ENCODE results near the gene CEP41.

The CEP41 gene, protein sequence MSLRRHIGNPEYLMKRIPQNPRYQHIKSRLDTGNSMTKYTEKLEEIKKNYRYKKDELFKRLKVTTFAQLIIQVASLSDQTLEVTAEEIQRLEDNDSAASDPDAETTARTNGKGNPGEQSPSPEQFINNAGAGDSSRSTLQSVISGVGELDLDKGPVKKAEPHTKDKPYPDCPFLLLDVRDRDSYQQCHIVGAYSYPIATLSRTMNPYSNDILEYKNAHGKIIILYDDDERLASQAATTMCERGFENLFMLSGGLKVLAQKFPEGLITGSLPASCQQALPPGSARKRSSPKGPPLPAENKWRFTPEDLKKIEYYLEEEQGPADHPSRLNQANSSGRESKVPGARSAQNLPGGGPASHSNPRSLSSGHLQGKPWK

DNA sequence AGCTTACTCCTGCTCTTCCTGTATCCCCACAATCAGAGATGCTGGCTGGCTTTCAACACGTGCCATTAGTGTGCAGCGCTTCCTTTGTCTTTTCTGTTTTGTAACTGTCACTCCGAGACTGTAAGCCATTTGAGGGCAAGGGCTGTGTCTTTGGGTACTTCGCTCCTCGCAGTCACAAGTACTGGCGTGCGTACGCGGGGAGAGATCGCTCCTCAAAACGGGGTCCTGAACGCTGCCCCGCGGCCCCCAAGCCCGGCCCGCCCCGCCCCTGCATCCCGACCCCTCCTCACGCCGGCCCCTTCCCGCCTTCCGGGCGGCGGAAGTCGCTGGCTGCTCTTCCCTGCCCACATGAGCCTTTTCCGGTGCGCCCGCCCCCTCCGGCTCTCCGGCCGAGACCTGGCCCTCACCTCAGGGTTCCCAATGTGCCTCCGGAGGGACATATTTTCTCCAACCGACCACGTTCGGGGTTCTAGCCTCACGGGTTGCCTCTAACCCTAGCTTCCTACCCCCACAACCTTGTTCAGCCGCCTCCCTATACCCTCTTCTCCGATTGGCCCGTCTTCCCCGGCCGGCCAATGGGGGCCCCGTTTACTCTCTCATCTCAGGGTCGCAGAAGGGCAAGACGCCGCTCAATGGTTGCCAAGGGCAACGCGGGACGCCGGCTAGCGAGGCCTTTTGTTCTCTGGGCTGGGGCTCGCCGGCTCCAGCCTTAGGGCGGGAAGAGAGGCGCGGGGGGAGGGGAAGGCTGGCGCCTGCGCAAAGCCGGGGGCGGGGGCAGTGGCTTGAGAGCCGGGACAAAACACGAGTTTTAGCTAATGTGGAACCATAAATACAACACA, at the start of gene CEP41:
CEP41 (minus strand) TSS at position 490 of the 839 bp plus-strand sequence; CDS start at position 440, 50 bp downstream.
- DNase-seq, result peak; percentile 97

DNA sequence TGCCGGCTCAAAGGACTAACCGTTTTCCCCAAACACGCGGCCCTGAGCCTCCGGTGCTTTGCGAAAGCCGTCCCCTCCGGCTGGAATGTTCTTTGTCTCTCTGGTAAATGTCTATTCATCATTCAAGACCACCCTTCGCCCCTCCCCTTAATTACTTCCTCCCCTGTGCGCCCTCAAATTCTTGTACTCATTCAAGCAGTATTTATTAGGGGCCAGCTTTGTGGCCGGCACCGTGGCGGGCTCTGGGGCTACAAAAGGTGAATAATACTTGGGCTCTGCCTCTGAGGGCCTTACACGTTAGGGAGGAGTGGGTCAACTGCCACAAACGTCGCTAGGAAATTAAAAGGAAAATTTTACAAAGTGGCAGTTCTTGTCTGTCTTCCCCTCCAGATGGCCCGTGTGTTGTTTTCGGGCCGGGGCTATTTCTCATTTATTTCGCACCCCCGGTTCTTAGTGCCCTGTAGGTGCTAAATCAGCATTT, 49.5 kb upstream of the CEP41 start:
- DNase-seq, result no peak

DNA sequence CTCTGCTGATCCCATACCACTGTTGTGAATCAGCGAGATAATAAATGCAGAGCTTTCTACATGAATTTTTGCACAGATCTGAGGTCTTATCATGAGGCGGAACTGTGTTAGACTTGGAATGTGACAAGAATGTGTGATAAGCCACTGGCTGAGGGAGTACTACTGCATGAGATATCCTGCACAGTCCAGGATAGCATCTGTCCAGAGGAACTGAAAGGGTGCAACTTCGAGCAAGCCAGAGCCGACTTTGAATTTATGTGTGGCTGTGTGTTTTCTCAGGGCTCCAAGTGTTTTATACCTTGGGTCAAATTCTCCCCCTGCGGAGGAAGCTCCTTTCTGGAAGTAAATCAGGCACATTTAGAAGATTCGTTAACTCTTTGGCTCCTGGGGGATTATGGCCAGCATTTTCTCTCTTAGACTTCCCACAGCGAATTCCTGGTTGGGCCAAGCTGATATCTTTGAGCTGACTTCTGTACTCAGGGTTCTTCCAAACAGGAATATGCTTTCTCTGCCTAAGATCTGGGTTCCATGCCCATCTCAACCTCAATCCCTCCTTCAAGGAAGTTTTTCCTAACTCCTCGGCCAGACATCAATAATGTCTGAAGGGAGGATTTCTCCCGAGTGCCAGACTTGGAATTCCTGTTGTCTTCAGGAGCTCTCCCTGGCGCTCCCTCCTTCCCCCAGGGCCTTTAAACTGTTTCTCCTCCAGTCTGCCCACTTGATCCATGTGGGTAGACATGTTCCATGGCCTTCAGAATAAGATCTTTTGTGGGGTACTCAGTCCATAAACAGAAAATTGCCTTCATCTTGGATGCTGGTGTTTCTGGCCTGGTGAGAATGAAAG, 48.5 kb upstream of the CEP41 start:
- no peak for DNase-seq

DNA sequence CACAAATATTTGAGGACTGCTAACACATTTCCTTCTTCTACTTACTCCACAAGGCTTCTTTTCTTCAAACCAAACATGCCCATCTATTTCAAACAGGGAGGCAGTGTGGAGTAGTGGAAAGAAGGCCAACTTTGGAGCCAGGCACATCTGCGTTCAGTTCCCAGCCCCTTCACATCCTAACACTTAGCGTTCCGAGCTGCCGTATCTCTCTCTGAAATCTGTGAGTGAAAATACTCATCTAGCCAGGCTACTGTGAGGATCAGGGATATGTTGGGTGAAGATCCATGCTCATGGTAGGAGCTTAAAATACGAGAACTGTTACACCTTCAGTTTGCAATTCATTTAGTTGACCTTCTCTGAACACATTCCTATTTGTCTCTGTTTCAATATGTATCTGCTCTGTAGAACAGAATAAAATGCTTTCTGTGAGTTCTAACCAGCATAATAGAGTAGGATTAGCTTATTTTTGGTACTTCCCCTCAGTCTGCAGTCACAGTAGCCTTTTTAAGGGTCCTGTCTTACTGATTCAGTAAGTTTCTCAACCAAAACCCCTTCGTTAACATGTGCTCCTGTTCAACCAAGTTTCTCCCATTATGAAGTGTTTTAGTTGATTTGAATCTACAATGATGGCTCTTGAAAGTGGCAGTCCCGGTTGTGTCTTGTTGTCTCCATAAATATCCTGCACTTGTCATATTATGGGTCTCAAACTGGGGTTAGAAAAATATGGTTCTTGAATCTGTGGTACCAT, 47.8 kb upstream of the CEP41 start:
- DNase-seq, result no peak

DNA sequence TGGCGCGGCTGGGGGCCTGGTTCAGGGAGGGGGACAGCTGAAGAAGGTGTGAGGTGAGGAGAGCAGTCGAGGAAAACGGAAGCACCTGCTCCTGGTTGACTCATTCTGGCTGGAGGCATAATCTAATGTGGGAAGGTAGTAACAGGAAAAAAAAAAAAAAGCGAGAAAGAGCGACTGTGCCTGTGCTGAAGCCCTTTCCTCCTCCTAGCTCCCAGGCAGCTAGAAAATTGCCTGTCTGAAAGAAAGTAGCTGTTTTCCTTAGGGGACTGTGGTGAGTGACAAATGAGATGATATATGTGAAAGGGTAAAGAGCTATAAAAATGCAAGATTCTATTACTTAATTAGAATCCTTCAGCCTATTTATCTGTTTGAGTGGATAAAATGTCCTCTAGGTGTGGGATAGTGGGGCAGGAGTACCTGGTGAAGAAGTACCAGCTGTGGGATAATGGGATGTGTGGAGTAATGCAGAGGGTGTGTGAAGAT, 46.2 kb upstream of the CEP41 start:
- DNase-seq, result no peak

DNA sequence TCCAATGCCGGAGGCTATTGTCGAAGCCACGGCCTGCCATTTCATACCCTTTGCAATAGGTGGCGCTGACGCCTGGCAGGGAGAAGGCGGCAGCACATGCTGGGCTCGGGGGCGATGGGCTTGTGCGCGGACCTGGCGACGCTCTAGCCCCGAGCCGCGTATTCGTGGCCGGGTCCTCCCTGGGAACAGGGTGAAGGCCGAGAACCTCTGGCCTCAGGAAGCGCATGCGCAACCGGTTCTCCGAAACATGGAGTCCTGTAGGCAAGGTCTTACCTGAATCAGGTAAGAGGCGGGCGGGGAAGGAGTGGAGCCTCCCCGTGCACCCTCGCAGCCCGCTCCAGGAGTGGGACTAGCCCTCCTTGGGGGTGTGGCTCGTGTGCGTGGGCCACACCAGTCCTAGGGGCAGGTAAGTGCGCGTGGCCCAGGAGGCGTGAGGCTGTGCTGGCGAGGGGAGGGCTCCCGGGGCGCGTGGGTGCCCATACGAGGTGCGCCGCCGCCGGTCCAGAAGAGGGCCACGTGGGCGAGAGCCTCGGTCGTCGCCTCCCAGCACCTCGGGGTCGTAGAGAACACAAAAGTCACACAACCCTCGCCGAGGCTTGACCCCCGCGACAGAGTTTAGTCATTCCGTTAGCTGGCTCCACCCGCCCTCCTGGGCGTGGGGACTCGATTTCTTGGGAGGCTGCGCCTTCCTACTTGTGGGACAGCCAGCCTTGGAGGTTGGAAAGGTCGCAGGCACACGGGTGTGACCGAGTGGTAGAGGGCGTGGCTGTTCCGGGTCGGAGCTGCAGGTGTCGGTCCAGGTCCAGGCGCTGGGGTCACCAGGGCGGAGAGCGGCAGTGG, 45.5 kb upstream of the CEP41 start:
- DNase-seq, result no peak

DNA sequence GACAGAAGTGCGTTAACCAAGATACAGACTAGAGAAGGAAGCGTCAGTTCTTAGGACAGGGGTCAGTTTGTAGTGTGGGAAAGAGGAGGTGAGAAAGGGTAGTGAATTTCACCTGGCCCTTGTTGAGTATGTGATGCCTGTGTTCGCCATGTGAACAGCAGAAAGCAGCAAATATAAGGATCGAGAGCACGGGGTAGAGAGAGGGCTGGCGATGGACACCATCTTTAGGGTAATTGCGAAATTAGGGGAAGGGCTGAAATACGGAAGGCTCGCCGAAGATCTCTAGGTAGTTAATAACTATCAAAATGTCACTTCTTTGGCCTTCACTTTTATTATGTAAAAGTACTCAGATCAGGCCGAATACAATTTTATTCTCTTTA, 44.9 kb upstream of the CEP41 start:
- no peak for DNase-seq

DNA sequence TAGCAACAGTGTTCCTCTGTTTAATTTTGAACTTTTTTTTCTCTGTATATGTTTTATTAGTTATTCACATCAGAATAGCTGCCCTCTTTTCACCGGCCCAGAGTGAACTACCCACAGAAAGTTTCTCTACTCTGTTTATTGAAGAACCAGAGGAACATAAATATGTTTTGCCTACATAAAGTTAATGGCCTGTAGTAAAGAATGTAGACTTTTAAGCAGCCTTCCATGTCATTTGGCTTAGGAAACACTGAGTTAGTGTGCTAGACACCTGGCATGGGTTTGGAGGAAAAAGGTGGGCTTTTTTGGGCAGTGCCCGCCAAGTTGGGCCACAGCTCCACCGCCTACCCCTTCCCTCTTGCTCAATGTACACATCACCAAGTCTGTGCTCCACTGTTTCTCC, 42.2 kb upstream of the CEP41 start:
- DNase-seq, result no peak

DNA sequence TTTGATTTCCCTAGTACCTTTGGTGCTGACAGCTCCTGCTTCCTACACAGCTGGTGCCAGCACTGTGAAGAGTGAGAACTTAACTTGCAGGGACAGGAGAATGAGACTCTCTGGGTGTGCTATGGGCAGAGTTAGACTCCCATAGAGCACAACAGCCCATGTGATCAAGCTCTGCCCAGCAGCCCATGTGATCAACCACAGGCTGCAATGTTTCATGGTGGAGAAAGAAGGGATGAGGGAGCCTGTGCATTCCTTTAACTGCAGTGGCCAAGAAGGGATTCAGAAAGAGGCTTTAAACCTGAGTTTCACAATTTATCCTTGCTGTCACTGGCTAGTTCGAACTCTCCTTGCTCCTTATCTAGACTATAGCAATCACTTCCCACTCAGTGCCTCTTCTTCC, 41.1 kb upstream of the CEP41 start:
- no peak for DNase-seq

DNA sequence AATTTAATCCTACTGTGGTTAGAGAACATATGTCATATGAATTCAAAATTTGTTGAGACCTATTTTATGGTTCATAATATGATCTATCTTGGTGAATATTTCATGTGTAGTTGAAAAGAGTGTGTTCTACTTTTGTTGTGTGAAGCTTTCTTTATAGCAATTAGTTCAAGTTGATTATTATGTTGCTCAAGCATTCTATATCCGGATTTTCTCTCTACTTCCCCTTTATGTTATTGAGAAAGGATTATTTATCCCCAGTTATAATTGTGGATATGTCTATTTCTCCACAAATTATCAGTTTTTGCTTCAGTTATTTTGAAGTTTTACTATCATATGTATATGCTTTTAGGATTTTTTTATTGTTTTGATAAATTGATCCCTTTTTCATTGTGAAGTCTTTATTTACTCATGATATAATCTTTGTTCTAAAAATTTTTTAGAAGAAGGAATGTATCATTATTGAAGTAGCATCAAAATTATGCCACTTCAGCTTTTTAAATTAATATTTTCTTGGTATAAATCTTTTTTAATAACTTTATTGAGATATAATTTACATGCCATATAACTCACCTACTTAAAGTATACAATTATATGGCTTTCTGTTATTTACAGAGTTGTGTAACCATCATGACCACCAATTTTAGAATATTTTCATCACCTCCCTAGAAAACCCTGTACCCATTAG, 39.0 kb upstream of the CEP41 start:
- no peak for DNase-seq

DNA sequence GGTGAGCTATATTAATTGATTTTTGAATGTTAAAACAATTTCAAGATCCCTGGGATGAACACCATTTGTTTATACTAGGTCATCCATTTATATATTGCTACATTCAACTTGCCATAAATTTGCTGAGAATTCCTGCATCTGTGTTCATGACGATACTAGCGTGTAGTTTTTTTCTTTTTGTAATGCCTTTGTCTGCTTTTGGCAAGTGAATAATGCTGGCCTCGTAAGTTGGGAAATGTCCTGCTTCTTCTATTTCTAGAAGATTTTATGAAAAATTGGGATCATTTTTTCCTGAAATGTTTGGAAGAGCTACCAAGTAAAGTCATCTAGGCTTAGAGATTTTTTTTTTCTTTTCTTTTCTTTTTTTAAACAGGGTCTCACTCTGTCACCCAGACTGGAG, 38.2 kb upstream of the CEP41 start:
- DNase-seq, result no peak

DNA sequence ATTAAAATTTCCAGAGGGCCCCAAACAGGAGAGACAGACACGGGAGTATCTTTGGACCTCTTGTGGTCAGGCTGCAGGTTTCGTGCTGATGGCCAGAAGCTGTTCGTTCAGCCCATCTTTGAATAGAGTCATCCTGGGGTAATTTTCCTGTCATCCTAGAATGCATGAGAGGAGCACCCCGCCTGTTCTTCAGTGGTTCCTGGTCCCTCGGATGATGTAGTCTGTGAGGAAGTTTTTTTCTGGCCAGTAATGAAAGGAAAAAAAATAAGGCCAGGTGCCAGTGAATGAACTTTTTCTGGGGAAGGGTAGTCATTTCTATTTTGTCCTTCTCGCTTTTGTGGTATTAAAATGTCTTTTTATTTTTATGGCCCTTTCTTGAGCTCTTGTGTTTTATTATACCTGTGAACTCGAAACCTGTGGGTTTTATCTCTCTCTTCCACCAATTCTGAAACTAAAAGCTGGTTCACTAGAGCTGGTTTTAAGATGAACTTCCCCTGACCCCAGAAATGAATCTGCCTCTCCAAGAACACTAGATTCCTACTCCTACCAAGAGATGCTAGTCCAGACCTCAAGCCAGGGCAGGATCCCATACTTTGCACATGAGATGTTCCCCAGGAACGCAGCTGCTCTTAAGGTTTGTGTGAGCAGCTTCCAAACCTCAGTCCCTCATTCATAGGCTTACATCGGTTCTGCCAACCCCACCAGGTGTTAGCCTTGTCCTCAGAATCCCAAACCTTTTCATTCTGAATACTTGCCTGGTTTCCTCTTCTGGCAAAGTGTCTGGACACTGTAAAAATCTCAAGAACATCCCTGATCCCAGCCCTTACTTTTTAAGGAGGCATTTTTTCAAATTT, 35.7 kb upstream of the CEP41 start:
- no peak for DNase-seq

DNA sequence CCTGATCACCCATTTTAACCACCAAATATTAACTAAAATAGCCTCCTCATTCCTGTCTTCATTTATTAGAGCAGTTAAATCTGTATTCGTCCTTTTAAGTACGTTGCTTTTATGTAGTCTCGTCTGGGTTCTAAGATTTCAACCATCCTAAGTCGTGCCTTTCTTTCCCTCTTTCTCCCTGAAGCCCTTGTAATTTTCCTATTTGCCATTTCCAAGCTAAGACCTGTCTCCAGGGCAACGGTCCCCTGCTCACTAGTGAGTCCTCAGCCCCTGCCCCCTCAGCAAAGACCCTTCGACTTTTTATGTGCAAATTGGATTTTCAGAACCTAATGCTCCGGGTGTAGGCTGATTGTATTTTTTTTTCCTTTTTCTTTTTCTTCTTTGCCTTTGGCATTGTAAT, 35.0 kb upstream of the CEP41 start:
- DNase-seq, result no peak

DNA sequence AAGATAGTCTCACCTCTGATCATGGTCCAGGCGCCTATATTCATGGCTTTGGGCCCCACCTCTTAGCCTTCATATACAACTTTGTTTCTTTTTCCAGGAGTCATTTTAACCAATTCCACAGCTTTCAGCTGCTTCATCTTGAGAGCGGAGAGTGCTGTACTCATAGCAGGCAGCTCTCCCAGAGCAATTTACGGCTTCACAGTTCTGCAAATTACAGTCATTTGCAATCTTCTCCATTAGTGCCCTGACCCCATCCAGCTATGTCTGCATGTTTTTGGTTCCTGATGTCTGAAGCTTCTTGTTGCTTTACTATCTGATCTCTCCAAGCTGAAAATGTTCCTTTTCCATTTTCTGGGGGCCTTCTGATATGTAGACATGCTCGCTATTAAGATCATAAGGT, 33.1 kb upstream of the CEP41 start:
- no peak for DNase-seq

DNA sequence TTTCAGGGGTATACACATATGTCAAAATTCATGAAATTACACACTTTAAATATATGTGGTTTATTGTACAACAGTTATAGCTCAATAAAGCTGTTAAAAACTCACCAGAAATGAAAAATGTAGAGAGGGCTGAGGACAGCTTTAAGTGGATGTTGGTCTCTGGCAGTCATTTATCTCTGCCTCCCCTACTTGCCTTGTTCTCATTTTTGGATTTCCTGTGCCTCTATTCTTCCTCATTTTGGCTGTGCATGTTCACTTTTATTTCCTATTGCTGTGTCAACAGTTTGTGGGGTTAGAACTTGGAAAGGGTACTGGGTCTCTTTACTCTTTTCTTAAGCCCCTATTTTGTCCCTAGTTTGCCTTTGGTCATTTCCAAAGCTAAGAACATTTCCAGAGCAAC, 32.5 kb upstream of the CEP41 start:
- no peak for DNase-seq

DNA sequence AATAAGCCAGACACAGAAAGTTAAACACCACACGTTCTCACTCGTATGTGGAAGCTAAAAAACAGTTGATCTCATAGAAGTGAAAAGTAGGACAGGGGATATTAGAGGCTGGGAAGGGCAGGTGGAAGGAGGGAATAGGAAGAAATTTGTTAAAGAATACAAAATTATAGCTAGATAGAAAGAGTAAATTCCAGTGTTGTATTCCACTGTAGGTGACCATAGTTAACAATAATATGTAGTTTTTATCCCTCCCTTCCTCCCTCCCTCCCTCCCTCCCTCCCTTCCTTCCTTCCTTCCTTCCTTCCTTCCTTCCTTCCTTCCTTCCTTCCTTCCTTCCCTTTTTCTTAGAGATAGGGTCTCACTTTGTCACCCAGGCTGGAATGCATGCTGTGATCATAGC, 31.2 kb upstream of the CEP41 start:
- DNase-seq, result no peak

DNA sequence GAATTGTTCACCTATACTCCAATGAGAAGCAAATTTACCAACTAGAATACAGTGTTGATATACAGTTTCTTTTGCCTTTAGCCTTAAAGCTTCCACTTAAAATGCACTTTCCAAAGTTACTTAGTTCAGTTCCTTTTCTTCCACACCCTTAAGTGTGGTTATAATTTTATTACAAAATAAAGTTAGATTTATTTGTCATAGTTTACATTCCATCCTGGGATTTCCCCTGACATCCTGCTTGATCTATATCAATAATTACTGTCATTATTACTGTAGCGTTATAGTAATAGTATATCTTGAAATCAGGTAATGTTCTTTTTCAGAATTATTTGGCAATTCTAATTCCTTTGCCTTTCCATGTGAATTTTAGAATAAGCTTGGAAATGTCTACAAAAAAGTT, 27.8 kb upstream of the CEP41 start:
- DNase-seq, result no peak

DNA sequence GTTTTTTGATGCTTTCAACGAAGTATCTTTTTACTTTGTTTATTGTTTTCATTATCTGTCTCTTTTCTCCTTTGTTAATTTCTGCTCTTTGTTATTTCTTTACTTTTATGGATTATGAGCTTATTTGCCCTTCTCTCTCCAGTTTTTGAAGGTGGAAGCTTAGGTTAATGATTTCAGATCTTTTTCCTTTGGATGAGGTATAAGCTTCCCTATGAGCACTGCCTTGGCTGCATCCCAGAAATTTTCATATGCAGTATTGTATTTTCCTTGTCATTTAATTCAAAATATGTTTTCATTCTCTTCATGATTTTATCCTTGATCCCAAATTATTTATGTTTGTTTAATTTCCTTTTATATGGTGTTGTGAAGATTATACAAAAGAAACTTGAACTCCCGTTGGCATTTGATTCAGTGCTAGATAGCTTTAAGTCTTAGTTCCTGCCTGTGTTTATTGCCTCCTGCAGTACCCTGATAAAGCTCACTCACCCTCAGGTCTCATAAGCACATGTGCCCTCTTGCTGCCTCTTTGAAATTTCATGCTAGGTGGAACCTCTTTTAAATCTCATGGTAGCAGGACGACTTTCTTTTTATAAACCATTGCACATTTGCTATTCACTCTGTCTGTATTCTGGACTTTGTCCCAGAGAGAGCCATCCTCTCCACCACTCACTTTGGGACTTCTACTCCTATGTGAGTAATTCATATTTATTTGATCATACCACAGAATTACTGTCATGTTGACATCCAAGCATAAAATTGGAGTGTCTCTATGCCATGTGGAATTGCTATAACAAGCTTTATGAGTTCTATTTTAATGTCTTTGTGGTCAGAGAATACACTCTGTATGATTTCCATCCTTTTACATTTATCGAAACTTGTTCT, 23.0 kb upstream of the CEP41 start:
- DNase-seq, result no peak

DNA sequence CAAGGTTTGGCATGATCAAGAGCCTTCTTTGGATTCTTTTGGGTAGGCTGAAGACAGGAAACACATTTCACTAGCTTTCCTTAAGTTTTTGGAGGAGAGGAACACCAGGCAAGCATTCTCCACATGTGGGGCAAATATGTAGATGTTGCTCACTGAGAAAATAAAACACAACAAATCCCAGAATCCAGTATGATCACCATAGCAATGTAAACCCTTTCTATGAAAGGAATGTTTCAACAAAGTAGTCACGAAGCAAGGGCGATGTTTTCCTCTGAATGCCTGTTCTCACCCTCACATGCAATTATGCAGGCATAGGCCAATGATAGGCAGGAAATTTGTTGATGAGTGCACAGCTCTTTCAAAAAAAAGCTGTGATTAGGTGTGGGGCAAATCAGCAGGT, 20.5 kb upstream of the CEP41 start:
- no peak for DNase-seq

Data from NCI-H2107 (cell line).